Panc1 (cell line): ENCODE results near the gene ASH1L. TPM values are rescaled to one million over a fixed set of nuclear protein-coding genes. Genes with fewer than 3 reads are reported as not detected.
A peak's percentile ranks its signal among the peaks of the same experiment; 100 is the strongest.

Source experiments
- ATAC-seq: fragments of 200-7000 bp; cut with Tn5 transposase; 2 replicates; pipeline ENCODE4 v1.9.1; 2020; ENCODE audit warnings: mild to moderate bottlenecking, moderate library complexity
- BruUV-seq: library from RNA; stranded (reverse); fragments of 400-500 nt; replicated peaks from 2 replicates; lab custom pipeline; 2021; lab: Mats Ljungman, UMichigan
- CTCF ChIA-PET: fragments of 300-600 bp; sonication (Branson Sonifier 250); formaldehyde crosslinking; loops from one replicate; lab custom pipeline; 2022; ENCODE audit warnings: antibody characterized with exemption; lab: Charles Lee
- POLR2A ChIA-PET: fragments of 300-600 bp; sonication (Branson Sonifier 250); formaldehyde crosslinking; loops from one replicate; lab custom pipeline; 2022; ENCODE audit warnings: antibody characterized with exemption; lab: Charles Lee
- DNase-seq: peaks from one replicate; pipeline ENCODE4 v3.0.0-alpha.2; 2010; ENCODE audit warnings: low read depth, low spot score
- H3K27ac ChIP-seq: 2 replicates; pipeline ENCODE4 v1.5.1; 2011; ENCODE audit warnings: mild to moderate bottlenecking, low read length, inconsistent platforms
- H3K27me3 ChIP-seq: fragments of 200-500 bp; sonication (Bioruptor generic); 2 replicates; pipeline ENCODE4 v1.6.0; 2014; ENCODE audit warnings: low read length, inconsistent platforms; ENCODE audit not compliant: control insufficient read depth, insufficient read depth
- H3K36me3 ChIP-seq: fragments of 200-500 bp; sonication (Bioruptor generic); 2 replicates; pipeline ENCODE4 v1.5.1; 2014; ENCODE audit warnings: inconsistent platforms, mild to moderate bottlenecking, low read length, moderate library complexity; ENCODE audit not compliant: control insufficient read depth, insufficient read depth
- H3K4me1 ChIP-seq: 2 replicates; pipeline ENCODE4 v1.5.1; 2011; ENCODE audit warnings: inconsistent platforms, mild to moderate bottlenecking, low read length, moderate library complexity; ENCODE audit not compliant: control insufficient read depth, insufficient read depth
- H3K4me3 ChIP-seq, 2 experiments: 2 replicates each; pipeline ENCODE4 v1.5.1; 2011 to 2012; ENCODE audit warnings: low read depth in 2 of 2, low read length in 2 of 2, mild to moderate bottlenecking in 2 of 2, inconsistent platforms in 1 of 2, moderate library complexity in 1 of 2
- H3K9me3 ChIP-seq: fragments of 200-500 bp; sonication (Bioruptor generic); 2 replicates; pipeline ENCODE4 v1.5.1; 2014; ENCODE audit warnings: low read depth, mild to moderate bottlenecking, inconsistent platforms, low read length, moderate library complexity; ENCODE audit not compliant: control insufficient read depth, insufficient read depth
- CTCF ChIP-seq: fragments of 450-650 bp; IDR thresholded peaks from 2 replicates; pipeline ENCODE4 v1.5.1; 2017; ENCODE audit warnings: mild to moderate bottlenecking
- POLR2AphosphoS5 ChIP-seq: IDR thresholded peaks from 2 replicates; pipeline ENCODE4 v1.6.1; 2012; ENCODE audit warnings: mild to moderate bottlenecking, low read depth, low read length, moderate library complexity
- REST ChIP-seq, 2 experiments: IDR thresholded peaks; 2 replicates each; pipeline ENCODE4 v1.6.1; 2011 to 2012; ENCODE audit warnings: low read depth in 2 of 2, control low read depth in 1 of 2, low read length in 1 of 2, mild to moderate bottlenecking in 1 of 2, moderate library complexity in 1 of 2; ENCODE audit not compliant: insufficient read depth in 1 of 2
- SIN3A ChIP-seq: IDR thresholded peaks from 2 replicates; pipeline ENCODE4 v1.6.1; 2012; ENCODE audit warnings: low read depth, mild to moderate bottlenecking, low read length, moderate library complexity, borderline replicate concordance; ENCODE audit not compliant: insufficient read depth
- TCF7L2 ChIP-seq: IDR thresholded peaks from 2 replicates; pipeline ENCODE4 v1.6.1; 2011; ENCODE audit warnings: mild to moderate bottlenecking, low read depth, low read length, inconsistent platforms
- in situ Hi-C: cut with HindIII; loops from 2 replicates; pipeline ENCODE4 v1.10.0; 2016; ENCODE audit warnings: low sequenced_read_pairs, low pct_unique_long_range_greater_than_20kb
- intact Hi-C: fragments of 100-400 bp; cut with micrococcal nuclease; formaldehyde crosslinking; loops from one replicate; pipeline ENCODE4 v1.10.0; 2022; ENCODE audit not compliant: unreplicated experiment
- total RNA-seq: library from RNA; stranded (reverse); gene quantifications from one replicate; pipeline ENCODE4 v1.2.1, GENCODE V29; 2021; ENCODE audit not compliant: unreplicated experiment

ASH1L gene
- total RNA-seq, 1 experiment from 2014 or later: 40.9 TPM

- Histone ChIP-seq H3K4me1 (peaks cover 27% of the 10 kb centered on the region), H3K4me3 (no peak overlapping the region), H3K9me3 (no peaks in the 10 kb centered on the region), H3K36me3 (no peaks in the 10 kb centered on the region; the same call in 1 of the 2 replicates), H3K27ac (peak overlapping the region; percentile 87), H3K27me3 (no peaks in the 10 kb centered on the region)
- POLR2A ChIA-PET: interaction anchor here (2.0 kb wide), 1 partner anchor 46 kb away, joined by 5 read pairs; the partner anchor contains the start of gene CLK2
- TF ChIP-seq CTCF (no peak), SIN3A (no peak), REST (IDR thresholded peaks at IDR 0.05; ENCODE audit: insufficient read depth in 1 of 2, low read depth in 2 of 2, low read length in 1 of 2) (no peak), TCF7L2 (no peak), POLR2AphosphoS5 (no peak)
- CTCF ChIA-PET: no interaction called here
- in situ Hi-C loops: no loop called here
- BruUV-seq: no TSS peak
- ATAC-seq (no peak), DNase-seq (no peak)
- intact Hi-C loops: no loop called here
Measured at GRCh38 chr1:155319536-155319935, 243.1 kb downstream of the ASH1L start.

- ATAC-seq: no peak
- TF ChIP-seq CTCF (no peak), POLR2AphosphoS5 (no peak), TCF7L2 (no peak), REST (IDR thresholded peaks at IDR 0.05; ENCODE audit: insufficient read depth in 1 of 2, low read depth in 2 of 2, low read length in 1 of 2) (no peak), SIN3A (no peak)
- in situ Hi-C loops (no loop called here), intact Hi-C loops (no loop called here)
- ChIA-PET POLR2A (no interaction called here), CTCF (interaction anchor here (0.7 kb wide), 1 partner anchor 330 kb away, joined by 7 read pairs; no protein-coding TSS in a partner anchor)
- Histone ChIP-seq H3K27ac (no peak overlapping the region), H3K4me3 (no peak overlapping the region), H3K4me1 (peaks cover 27% of the 10 kb centered on the region), H3K36me3 (no peaks in the 10 kb centered on the region), H3K9me3 (no peaks in the 10 kb centered on the region), H3K27me3 (no peaks in the 10 kb centered on the region)
- no peak for DNase-seq
- no TSS peak for BruUV-seq
Measured at GRCh38 chr1:155318082-155318481, 244.5 kb downstream of the ASH1L start.
